Epithelial cell of umbilical artery (primary cell): Measurements from ENCODE around the gene CTNNA3. TPM values are rescaled to one million over a fixed set of nuclear protein-coding genes. Genes with fewer than 3 reads are reported as not detected.

ENCODE experiments used
- total RNA-seq: library from RNA; depleted of rRNA; stranded (reverse); fragments of >200 nt; gene quantifications from 2 replicates; pipeline ENCODE4 v1.2.3, GENCODE V29; 2014

The CTNNA3 gene
- total RNA-seq = not detected in 2 replicates

DNA sequence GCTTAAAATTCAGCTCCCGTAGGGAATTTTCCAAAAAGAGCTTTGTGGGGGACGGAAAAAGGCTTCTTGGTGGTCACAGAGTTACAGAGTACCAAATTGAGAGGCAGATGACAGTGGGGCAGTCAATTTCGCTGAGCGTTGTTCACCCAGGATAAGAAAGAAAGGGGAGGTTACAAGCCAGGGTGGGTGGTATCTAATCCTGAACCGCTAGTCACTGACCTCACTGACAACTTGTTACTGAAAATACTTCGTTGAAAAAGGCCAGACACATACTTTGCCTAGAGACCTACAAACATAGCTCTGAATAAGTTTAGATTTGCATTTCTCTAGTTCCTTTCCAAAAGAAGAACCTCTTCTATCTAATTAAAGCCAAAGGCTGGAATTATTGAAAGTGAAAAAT, at the start of gene CTNNA3:
Gene CTNNA3 (minus strand): TSS at position 167 of the 400 bp plus-strand sequence.

DNA sequence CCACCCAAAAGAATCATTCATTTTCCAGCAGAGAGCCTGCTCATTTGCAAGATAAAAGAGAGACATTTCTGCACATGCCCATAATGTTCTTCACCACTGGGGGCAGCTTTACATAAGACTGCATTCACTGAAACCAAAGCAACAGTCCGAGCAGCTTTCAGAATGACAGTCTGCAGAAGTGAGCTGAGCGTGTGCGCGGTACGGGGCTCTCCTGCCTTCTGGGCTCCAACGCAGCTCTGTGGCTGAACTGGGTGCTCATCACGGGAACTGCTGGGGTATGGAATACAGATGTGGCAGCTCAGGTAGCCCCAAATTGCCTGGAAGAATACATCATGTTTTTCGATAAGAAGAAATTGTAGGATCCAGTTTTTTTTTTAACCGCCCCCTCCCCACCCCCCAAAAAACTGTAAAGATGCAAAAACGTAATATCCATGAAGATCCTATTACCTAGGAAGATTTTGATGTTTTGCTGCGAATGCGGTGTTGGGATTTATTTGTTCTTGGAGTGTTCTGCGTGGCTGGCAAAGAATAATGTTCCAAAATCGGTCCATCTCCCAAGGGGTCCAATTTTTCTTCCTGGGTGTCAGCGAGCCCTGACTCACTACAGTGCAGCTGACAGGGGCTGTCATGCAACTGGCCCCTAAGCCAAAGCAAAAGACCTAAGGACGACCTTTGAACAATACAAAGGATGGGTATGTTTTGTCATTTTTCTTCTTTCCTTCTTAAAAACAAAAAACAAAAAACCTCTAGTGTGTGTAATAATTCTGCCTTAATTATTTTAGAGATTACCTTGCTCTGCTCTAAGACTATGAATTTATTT, 769.9 kb downstream of the CTNNA3 start, which contains the start of gene LRRTM3:
Gene LRRTM3 (plus strand): TSS at position 141 of the 820 bp plus-strand sequence.

Other genes starting within 250 kb of the CTNNA3 start
- 2.9 and 4.2 TPM in 2 replicates for gene DNAJC12, start 142.0 kb upstream of the CTNNA3 start, total RNA-seq
- gene SIRT1, start 188.5 kb upstream of the CTNNA3 start, total RNA-seq = 7.8 and 11.6 TPM in 2 replicates